H1 (cell line): ENCODE results near the gene HPS5. TPM values are rescaled to one million over a fixed set of nuclear protein-coding genes. Genes with fewer than 3 reads are reported as not detected.

ENCODE experiments used
- CTCF ChIA-PET: fragments of 300-600 bp; sonication (Branson Sonifier 250); formaldehyde crosslinking; loops from one replicate; lab custom pipeline; 2021; ENCODE audit not compliant: partially characterized antibody; lab: Charles Lee
- POLR2A ChIA-PET: fragments of 300-600 bp; sonication (Branson Sonifier 250); formaldehyde crosslinking; loops from one replicate; lab custom pipeline; 2021; ENCODE audit warnings: inconsistent platforms; ENCODE audit not compliant: partially characterized antibody; lab: Charles Lee
- DNase-seq, 2 experiments: peaks; one replicate each; pipeline versions ENCODE4 v3.0.0 to v3.0.0-alpha.2; 2010 to 2022; ENCODE audit warnings: low spot score in 2 of 2, low read depth in 1 of 2, mixed read lengths in 1 of 2
- FAIRE-seq: peaks from 2 replicates; lab custom pipeline; 2011; peaks lifted over from hg19 to GRCh38; lab: Jason Lieb, UNC
- H2AFZ ChIP-seq: 2 replicates; pipeline ENCODE4 v1.8.1; 2012; ENCODE audit warnings: low read length, inconsistent platforms
- H2AK5ac ChIP-seq: 2 replicates; pipeline ENCODE4 v1.6.1; 2013; ENCODE audit warnings: low read depth, low read length
- H2BK120ac ChIP-seq: replicated peaks from 2 replicates; pipeline ENCODE3; 2013; ENCODE audit warnings: low read depth, low read length, inconsistent platforms
- H2BK12ac ChIP-seq: 2 replicates; pipeline ENCODE4 v1.6.1; 2013; ENCODE audit warnings: low read depth, low read length
- H2BK15ac ChIP-seq: 2 replicates; pipeline ENCODE4 v1.6.1; 2013; ENCODE audit warnings: low read length
- H2BK20ac ChIP-seq: 2 replicates; pipeline ENCODE4 v1.6.1; 2013; ENCODE audit warnings: low read length
- H2BK5ac ChIP-seq: 2 replicates; pipeline ENCODE4 v1.6.1; 2013; ENCODE audit warnings: low read depth, low read length
- H3K14ac ChIP-seq: 2 replicates; pipeline ENCODE4 v1.6.1; 2013; ENCODE audit warnings: inconsistent platforms; ENCODE audit not compliant: insufficient read length
- H3K18ac ChIP-seq: 2 replicates; pipeline ENCODE4 v1.6.1; 2013; ENCODE audit warnings: low read length; ENCODE audit errors: extremely low read depth
- H3K23ac ChIP-seq: 2 replicates; pipeline ENCODE4 v1.6.1; 2013; ENCODE audit warnings: inconsistent platforms; ENCODE audit not compliant: insufficient read length
- H3K23me2 ChIP-seq: 2 replicates; pipeline ENCODE4 v1.6.1; 2013; ENCODE audit warnings: low read depth, low read length
- H3K27ac ChIP-seq: 2 replicates; pipeline ENCODE4 v1.6.1; 2011; ENCODE audit warnings: low read depth, low read length, inconsistent platforms
- H3K27me3 ChIP-seq, 4 experiments: replicated peaks in 1 of 4; 1 replicate in 1 of 4; 2 replicates in 3 of 4; pipeline versions ENCODE4 v1.6.1 to v1.8.1; 2011 to 2013; ENCODE audit warnings: low read length in 3 of 4, mild to moderate bottlenecking in 3 of 4, inconsistent platforms in 2 of 4, mixed read lengths in 2 of 4, moderate library complexity in 1 of 4; ENCODE audit not compliant: control insufficient read depth in 3 of 4, insufficient read depth in 3 of 4; ENCODE audit errors: extremely low read depth in 1 of 4
- H3K36me3 ChIP-seq, 4 experiments: 2 replicates each; pipeline versions ENCODE4 v1.6.1 to v1.8.1; 2011 to 2013; ENCODE audit warnings: mild to moderate bottlenecking in 4 of 4, low read length in 3 of 4, moderate library complexity in 2 of 4, control low read depth in 1 of 4, inconsistent platforms in 1 of 4; ENCODE audit not compliant: insufficient read depth in 4 of 4, control insufficient read depth in 2 of 4
- H3K4ac ChIP-seq: replicated peaks from 2 replicates; pipeline ENCODE3; 2013; ENCODE audit warnings: low read length, low read depth, mixed read lengths, inconsistent platforms; ENCODE audit not compliant: insufficient read length
- H3K4me1 ChIP-seq, 4 experiments: replicated peaks in 1 of 4; 1 replicate in 1 of 4; 2 replicates in 3 of 4; pipeline versions ENCODE4 v1.6.1 to v1.8.1; 2011 to 2013; ENCODE audit warnings: low read length in 3 of 4, inconsistent platforms in 2 of 4, mixed read lengths in 1 of 4; ENCODE audit not compliant: insufficient read depth in 4 of 4, control insufficient read depth in 3 of 4
- H3K4me2 ChIP-seq, 2 experiments: 2 replicates each; pipeline versions ENCODE4 v1.6.1 to v1.8.1; 2011 to 2013; ENCODE audit warnings: low read depth in 2 of 2, low read length in 2 of 2, control low read depth in 1 of 2, inconsistent platforms in 1 of 2, mild to moderate bottlenecking in 1 of 2; ENCODE audit not compliant: insufficient read depth in 1 of 2
- H3K4me3 ChIP-seq, 4 experiments: fragments of 200-600, 300-600 bp in 1 of 4; sonication (generic), shearing (Covaris generic), sonication (Bioruptor Twin) in 1 of 4; 2 replicates each; pipeline versions ENCODE4 v1.5.1 to v1.8.1; 2011 to 2016; ENCODE audit warnings: low read length in 4 of 4, low read depth in 3 of 4, control low read depth in 2 of 4, inconsistent platforms in 2 of 4, mild to moderate bottlenecking in 2 of 4, mixed read lengths in 1 of 4, moderate library complexity in 1 of 4; ENCODE audit not compliant: insufficient read depth in 2 of 4; ENCODE audit errors: extremely low read depth in 1 of 4
- H3K56ac ChIP-seq: replicated peaks from 2 replicates; pipeline ENCODE3; 2013; ENCODE audit warnings: low read depth, mild to moderate bottlenecking, mixed read lengths, low read length, inconsistent platforms; ENCODE audit not compliant: insufficient read length
- H3K79me1 ChIP-seq: 2 replicates; pipeline ENCODE4 v1.6.1; 2013; ENCODE audit warnings: low read depth, low read length, control low read depth
- H3K79me2 ChIP-seq, 2 experiments: 2 replicates each; pipeline versions ENCODE4 v1.6.1 to v1.8.1; 2012 to 2013; ENCODE audit warnings: low read length in 2 of 2, mild to moderate bottlenecking in 2 of 2, inconsistent platforms in 1 of 2; ENCODE audit not compliant: insufficient read depth in 2 of 2, control insufficient read depth in 1 of 2
- H3K9ac ChIP-seq, 4 experiments: replicated peaks in 1 of 4; 1 replicate in 1 of 4; 2 replicates in 3 of 4; pipeline versions ENCODE4 v1.6.1 to v1.8.1; 2011 to 2013; ENCODE audit warnings: low read depth in 3 of 4, low read length in 3 of 4, control low read depth in 2 of 4, mild to moderate bottlenecking in 2 of 4, moderate library complexity in 2 of 4, inconsistent platforms in 1 of 4; ENCODE audit errors: extremely low read depth in 1 of 4
- H3K9me3 ChIP-seq, 2 experiments: 2 replicates each; pipeline versions ENCODE4 v1.6.1 to v1.8.1; 2012 to 2013; ENCODE audit warnings: mild to moderate bottlenecking in 2 of 2, moderate library complexity in 2 of 2, control low read depth in 1 of 2, inconsistent platforms in 1 of 2, low read depth in 1 of 2, low read length in 1 of 2, mixed read lengths in 1 of 2; ENCODE audit not compliant: insufficient read depth in 2 of 2
- H4K20me1 ChIP-seq, 2 experiments: replicated peaks in 1 of 2; 2 replicates each; pipeline versions ENCODE3 to v1.8.1; 2011 to 2013; ENCODE audit warnings: inconsistent platforms in 2 of 2, low read length in 2 of 2, mild to moderate bottlenecking in 1 of 2; ENCODE audit not compliant: insufficient read depth in 2 of 2, control insufficient read depth in 1 of 2
- H4K5ac ChIP-seq: 2 replicates; pipeline ENCODE4 v1.6.1; 2013; ENCODE audit warnings: low read length, low read depth, mixed read lengths, inconsistent platforms; ENCODE audit not compliant: insufficient read length
- H4K8ac ChIP-seq: 2 replicates; pipeline ENCODE4 v1.8.0; 2013; ENCODE audit warnings: mild to moderate bottlenecking, moderate library complexity, low read length, inconsistent platforms; ENCODE audit not compliant: insufficient read depth; ENCODE audit errors: extremely low read depth
- H4K91ac ChIP-seq: replicated peaks from 2 replicates; pipeline ENCODE3; 2013; ENCODE audit warnings: low read length, mixed read lengths, inconsistent platforms; ENCODE audit not compliant: insufficient read length
- ATF2 ChIP-seq: IDR thresholded peaks from 2 replicates; pipeline ENCODE4 v1.6.1; 2012; ENCODE audit warnings: low read length, inconsistent platforms
- CBX5 ChIP-seq: fragments of 300-800, 300-1000 bp; sonication (generic); IDR thresholded peaks from 2 replicates; pipeline ENCODE4 v1.7.1; 2016; ENCODE audit warnings: antibody characterized with exemption, low read length, low read depth
- CTBP2 ChIP-seq: IDR thresholded peaks from 2 replicates; pipeline ENCODE4 v1.7.0; 2011; ENCODE audit warnings: borderline replicate concordance, mild to moderate bottlenecking, moderate library complexity, mixed read lengths, low read length; ENCODE audit not compliant: insufficient read depth, insufficient read length
- POLR2AphosphoS5 ChIP-seq: IDR thresholded peaks from 2 replicates; pipeline ENCODE4 v1.6.1; 2011; ENCODE audit warnings: low read depth, low read length
- YY1 ChIP-seq: IDR thresholded peaks from 2 replicates; pipeline ENCODE4 v1.6.1; 2011; ENCODE audit warnings: low read depth, mild to moderate bottlenecking, low read length
- polyA plus RNA-seq, 7 experiments: library from polyadenylated mRNA; depleted of rRNA in 3 of 7; stranded (reverse) in 5 of 7; unstranded in 2 of 7; fragments of >200 nt in 5 of 7; fragments of 200-250 nt in 2 of 7; gene quantifications; 1 replicate in 5 of 7; 2 replicates in 1 of 7; 4 replicates in 1 of 7; pipeline versions ENCODE4 v1.2.1 to v1.2.3, GENCODE V29; 2011 to 2013; ENCODE audit warnings: missing spikeins in 2 of 7, mixed read lengths in 2 of 7
- total RNA-seq: library from RNA; stranded (reverse); fragmentation: NEBNext Ultra II Directional; extraction: Animal tissue kit (Norgen Biotek cat#: 25700); gene quantifications from 2 replicates; pipeline ENCODE4 v1.2.1, GENCODE V29; 2021

The HPS5 gene
- total and polyA plus RNA-seq, 2 of the 8 experiments (the other 6 are each of a cell fraction or from before 2014, with no cell fraction given), result 5.0 to 18.5 TPM

GRCh38 chr11:18304745-18305144 lies 17.2 kb downstream of the HPS5 start:
- Histone ChIP-seq H2AK5ac (no peak overlapping the region), H4K5ac (no peak overlapping the region), H3K79me2 (no peaks in the 10 kb centered on the region), H3K9me3 (no peaks in the 10 kb centered on the region), H4K8ac (no peak overlapping the region), H3K4ac (no peak overlapping the region), H4K91ac (no peak overlapping the region), H2BK20ac (no peak overlapping the region), H2BK5ac (no peak overlapping the region), H2BK12ac (no peak overlapping the region), H3K4me1 (no peaks in the 10 kb centered on the region), H3K18ac (no peak overlapping the region), H2BK15ac (no peak overlapping the region), H2AFZ (no peak overlapping the region), H3K27me3 (no peaks in the 10 kb centered on the region), H2BK120ac (no peak overlapping the region), H3K56ac (no peak overlapping the region), H3K4me2 (no peak overlapping the region), H3K9ac (no peak overlapping the region), H3K36me3 (peaks cover 8 to 61% (median 26%) of the 10 kb centered on the region in 4 experiments; a peak in 7 of 8 replicates), H3K27ac (no peak overlapping the region), H3K14ac (no peak overlapping the region), H4K20me1 (no peaks in the 10 kb centered on the region), H3K4me3 (no peak overlapping the region), H3K79me1 (no peaks in the 10 kb centered on the region), H3K23ac (no peak overlapping the region), H3K23me2 (peaks cover 2% of the 10 kb centered on the region; the same call in 1 of the 2 replicates)
- DNase-seq (no peak), FAIRE-seq (no peak)
- ChIA-PET POLR2A (no interaction called here), CTCF (no interaction called here)
- no peak for TF ChIP-seq YY1
- TF ChIP-seq ATF2, result no peak
- no peak for TF ChIP-seq CTBP2
- TF ChIP-seq CBX5, result no peak
- TF ChIP-seq POLR2AphosphoS5, result no peak
